Suprapubic skin (tissue), 4 donors: ENCODE data around the gene FBXL19. TPM values are rescaled to one million over a fixed set of nuclear protein-coding genes. Genes with fewer than 3 reads are reported as not detected.

Experiments
- DNase-seq, 2 donors: peaks; one replicate each; pipeline ENCODE4 v3.0.0-alpha.2; 2019; ENCODE audit warnings: low spot score in 2 of 2
- H3K27ac ChIP-seq: fragments of 200-600 bp; sonication (generic); one replicate; pipeline ENCODE4 v1.5.1; 2019
- H3K27me3 ChIP-seq: fragments of 200-600 bp; sonication (generic); one replicate; pipeline ENCODE4 v1.5.1; 2019
- H3K36me3 ChIP-seq: fragments of 200-600 bp; sonication (generic); one replicate; pipeline ENCODE4 v1.5.1; 2019
- H3K4me1 ChIP-seq: fragments of 200-600 bp; sonication (generic); one replicate; pipeline ENCODE4 v1.5.1; 2019
- H3K4me3 ChIP-seq: fragments of 200-600 bp; sonication (generic); one replicate; pipeline ENCODE4 v1.5.1; 2019; ENCODE audit warnings: mild to moderate bottlenecking
- H3K9me3 ChIP-seq: fragments of 200-600 bp; sonication (generic); one replicate; pipeline ENCODE4 v1.5.1; 2019
- CTCF ChIP-seq, 2 donors: fragments of 200-600 bp in 1 of 2; fragments of 450-650 bp in 1 of 2; sonication (generic) in 1 of 2; IDR thresholded peaks; one replicate each; pipeline ENCODE4 v1.5.1; 2016 to 2019; ENCODE audit warnings: antibody characterized with exemption in 2 of 2, mild to moderate bottlenecking in 1 of 2, moderate library complexity in 1 of 2
- EP300 ChIP-seq: sonication (generic); formaldehyde crosslinking; IDR thresholded peaks from one replicate; pipeline ENCODE4 v1.6.1; 2017; ENCODE audit warnings: antibody characterized with exemption
- POLR2A ChIP-seq, 2 donors: fragments of 450-650 bp; IDR thresholded peaks; one replicate each; pipeline ENCODE4 v1.6.1; 2017; ENCODE audit warnings: antibody characterized with exemption in 2 of 2, mild to moderate bottlenecking in 2 of 2, moderate library complexity in 2 of 2
- POLR2AphosphoS5 ChIP-seq, 3 donors: sonication (generic); formaldehyde crosslinking; IDR thresholded peaks; one replicate each; pipeline ENCODE4 v1.6.1; 2017; ENCODE audit warnings: antibody characterized with exemption in 3 of 3
- WGBS: methylation state at CpG from one replicate; pipeline ENCODE4 v1.1.5; 2018; 5-methylcytosine and 5-hydroxymethylcytosine counted together
- total RNA-seq, 4 donors: library from RNA; depleted of rRNA; stranded (reverse); fragments of >200 nt; gene quantifications; one replicate each; pipeline ENCODE4 v1.1.0, GENCODE V29; 2016

The FBXL19 gene
- total RNA-seq, 4 donors from 2014 or later = 21.7 to 28.7 (median 24.5) TPM

GRCh38 chr16:30896261-30896888, 27.0 kb upstream of the FBXL19 start, which contains the start of gene CTF1:
Gene CTF1, plus strand, starts transcription at chr16:30896614. Its CDS starts 30 bp downstream, at chr16:30896644.
- H3K4me1 ChIP-seq = peaks cover 50% of the 10 kb centered on the region
- 12% methylated on average over 8 of the region's 31 CpGs for WGBS
- H3K27ac ChIP-seq = peak within 1 kb of the TSS; percentile 92
- H3K27me3 ChIP-seq = no peaks in the 10 kb centered on the region
- no peaks in the 10 kb centered on the region for H3K9me3 ChIP-seq
- H3K4me3 ChIP-seq = peak within 1 kb of the TSS; percentile 51
- DNase-seq = peak; percentile 80 to 85
- TF ChIP-seq EP300 (peak; percentile 40), POLR2A (IDR thresholded peaks at IDR 0.05) (no peak)
- H3K36me3 ChIP-seq = peaks cover 5% of the 10 kb centered on the region

GRCh38 chr16:30896889-30897733, 26.3 kb upstream of the FBXL19 start:
- peak overlapping the region; percentile 51 for H3K4me3 ChIP-seq
- no peaks in the 10 kb centered on the region for H3K36me3 ChIP-seq
- peaks cover 56% of the 10 kb centered on the region for H3K4me1 ChIP-seq
- H3K27me3 ChIP-seq = no peaks in the 10 kb centered on the region
- peak; percentile 93 to 96 for DNase-seq
- whole genome bisulfite sequencing = 20% methylated on average over 24 of the region's 31 CpGs
- no peaks in the 10 kb centered on the region for H3K9me3 ChIP-seq
- peak overlapping the region; percentile 92 for H3K27ac ChIP-seq
- TF ChIP-seq POLR2A (IDR thresholded peaks at IDR 0.05) (no peak), CTCF (IDR thresholded peaks at IDR 0.05) (no peak), POLR2AphosphoS5 (IDR thresholded peaks at IDR 0.05) (no peak), EP300 (no peak)

- no peak for TF ChIP-seq EP300
- TF ChIP-seq POLR2AphosphoS5 (IDR thresholded peaks at IDR 0.05) = no peak
- no peak for TF ChIP-seq POLR2A (IDR thresholded peaks at IDR 0.05)
- no peak for TF ChIP-seq CTCF (IDR thresholded peaks at IDR 0.05)
- no peaks in the 10 kb centered on the region for H3K36me3 ChIP-seq
Measured at GRCh38 chr16:30899794-30900193, 23.6 kb upstream of the FBXL19 start.

GRCh38 chr16:30900588-30900987, 22.8 kb upstream of the FBXL19 start:
- Histone ChIP-seq H3K4me3 (no peak overlapping the region), H3K9me3 (no peaks in the 10 kb centered on the region), H3K36me3 (no peaks in the 10 kb centered on the region), H3K27me3 (no peaks in the 10 kb centered on the region), H3K4me1 (peaks cover 45% of the 10 kb centered on the region), H3K27ac (no peak overlapping the region)
- WGBS = 95% methylated on average over 5 of the region's 5 CpGs
- no peak for TF ChIP-seq CTCF (IDR thresholded peaks at IDR 0.05)
- TF ChIP-seq EP300 = no peak
- no peak for TF ChIP-seq POLR2A (IDR thresholded peaks at IDR 0.05)
- no peak for TF ChIP-seq POLR2AphosphoS5 (IDR thresholded peaks at IDR 0.05)
- no peak for DNase-seq

More at GRCh38 chr16:30899794-30900193, 23.6 kb upstream of the FBXL19 start:
- Histone ChIP-seq H3K4me1 (peaks cover 53% of the 10 kb centered on the region), H3K27ac (no peak overlapping the region), H3K27me3 (no peaks in the 10 kb centered on the region), H3K4me3 (no peak overlapping the region), H3K9me3 (no peaks in the 10 kb centered on the region)
- no peak for DNase-seq
- 79% methylated on average over 2 of the region's 2 CpGs for WGBS

- H3K36me3 ChIP-seq = no peaks in the 10 kb centered on the region
- H3K4me1 ChIP-seq = peaks cover 37% of the 10 kb centered on the region
- H3K27ac ChIP-seq = peak overlapping the region; percentile 83
- TF ChIP-seq EP300 (no peak), POLR2AphosphoS5 (IDR thresholded peaks at IDR 0.05) (no peak), CTCF (IDR thresholded peaks at IDR 0.05) (no peak), POLR2A (IDR thresholded peaks at IDR 0.05) (no peak)
- H3K4me3 ChIP-seq = peak overlapping the region; percentile 47
- no peaks in the 10 kb centered on the region for H3K9me3 ChIP-seq
- DNase-seq = no peak
- no peaks in the 10 kb centered on the region for H3K27me3 ChIP-seq
- 47% methylated on average over 5 of the region's 6 CpGs for whole genome bisulfite sequencing
Measured at GRCh38 chr16:30901201-30902028, 22.0 kb upstream of the FBXL19 start.
